K562 (cell line): ENCODE data around the gene RUNX1. TPM values are rescaled to one million over a fixed set of nuclear protein-coding genes. Genes with fewer than 3 reads are reported as not detected.

Experiments used
- ARID1B ChIP-seq: fragments of 450-650 bp; IDR thresholded peaks from 2 replicates; pipeline ENCODE4 v1.6.1; 2016; ENCODE audit warnings: antibody characterized with exemption, mild to moderate bottlenecking, inconsistent platforms
- BRF2 ChIP-seq: IDR thresholded peaks from 3 replicates; pipeline ENCODE4 v1.6.1; 2011; ENCODE audit warnings: borderline replicate concordance, mild to moderate bottlenecking; ENCODE audit not compliant: insufficient read length, insufficient read depth
- E2F3 ChIP-seq: fragments of 250-450 bp; sonication (Bioruptor Pico); IDR thresholded peaks from 2 replicates; pipeline ENCODE4 v1.4.0; 2020; ENCODE audit warnings: mild to moderate bottlenecking
- HMG20B ChIP-seq: fragments of 250-450 bp; sonication (Bioruptor Pico); IDR thresholded peaks from 2 replicates; pipeline ENCODE4 v1.5.0; 2021; ENCODE audit warnings: mild to moderate bottlenecking
- IFI16 ChIP-seq: fragments of 250-450 bp; sonication (Bioruptor Pico); IDR thresholded peaks from 2 replicates; pipeline ENCODE4 v2.1.2; 2022; ENCODE audit warnings: mild to moderate bottlenecking, inconsistent platforms
- KLF6 ChIP-seq: fragments of 250-450 bp; sonication (Bioruptor Pico); IDR thresholded peaks from 2 replicates; pipeline ENCODE4 v1.4.0; 2020; ENCODE audit warnings: mild to moderate bottlenecking, moderate library complexity, borderline replicate concordance
- MCM7 ChIP-seq, 2 experiments: fragments of 450-650 bp; IDR thresholded peaks; 2 replicates each; pipeline ENCODE4 v1.6.1; 2016 to 2018
- MYNN ChIP-seq, 2 experiments: sonication (generic); formaldehyde crosslinking in 1 of 2; IDR thresholded peaks; 2 replicates each; pipeline versions ENCODE4 v1.5.0 to v1.6.1; 2016 to 2020; ENCODE audit warnings: antibody characterized with exemption in 1 of 2, missing genetic modification reagents in 1 of 2
- TAF15 ChIP-seq: fragments of 200-400 bp; formaldehyde crosslinking; IDR thresholded peaks from 2 replicates; pipeline ENCODE4 v1.6.1; 2017; ENCODE audit warnings: mild to moderate bottlenecking, low read depth, low read length, moderate library complexity
- TCF7L2 ChIP-seq: fragments of 150-350 bp; IDR thresholded peaks from 2 replicates; pipeline ENCODE4 v1.6.1; 2016; ENCODE audit warnings: low read depth, mild to moderate bottlenecking, low read length, moderate library complexity
- TRIM28 ChIP-seq: fragments of 450-650 bp; IDR thresholded peaks from 2 replicates; pipeline ENCODE4 v1.6.1; 2017
- YY1 ChIP-seq, 3 experiments: IDR thresholded peaks; 2 replicates each; pipeline ENCODE4 v1.6.1; 2011; ENCODE audit warnings: low read length in 2 of 3, mild to moderate bottlenecking in 2 of 3, moderate library complexity in 2 of 3, borderline replicate concordance in 1 of 3, control low read depth in 1 of 3, low read depth in 1 of 3; ENCODE audit not compliant: insufficient read depth in 3 of 3, insufficient replicate concordance in 2 of 3, control insufficient read depth in 1 of 3, insufficient read length in 1 of 3; ENCODE audit errors: extremely low read depth in 1 of 3
- ZBTB1 ChIP-seq: sonication (generic); formaldehyde crosslinking; IDR thresholded peaks from 2 replicates; pipeline ENCODE4 v1.8.1; 2023; ENCODE audit warnings: missing genetic modification reagents, low read depth, mild to moderate bottlenecking, borderline replicate concordance
- ZNF41 ChIP-seq: fragments of 250-450 bp; sonication (Bioruptor Pico); conservative IDR thresholded peaks from 2 replicates; pipeline ENCODE4 v1.4.0; 2020; ENCODE audit warnings: mild to moderate bottlenecking
- polyA plus RNA-seq, 8 experiments: library from polyadenylated mRNA; depleted of rRNA in 4 of 8; stranded (reverse) in 5 of 8; unstranded in 3 of 8; fragments of >200 nt; fragmentation: Nextera tagmentation in 2 of 8; fragmentation: Illumina TruSeq in 1 of 8; extraction: Ambion mirVana in 2 of 8; extraction: Trizol in 1 of 8; gene quantifications; 2 replicates each; pipeline versions ENCODE4 v1.2.1 to v1.2.3, GENCODE V29; 2011 to 2014; ENCODE audit warnings: inconsistent platforms in 1 of 8, missing spikeins in 1 of 8
- total RNA-seq, 7 experiments: library from RNA; depleted of rRNA in 6 of 7; stranded (reverse); fragments of >200 nt in 6 of 7; fragmentation: Illumina TruSeq in 2 of 7; extraction: Trizol in 2 of 7; gene quantifications; 2 replicates each; pipeline versions ENCODE4 v1.2.1 to v1.2.3, GENCODE V29; 2011 to 2021; ENCODE audit warnings: low replicate concordance in 1 of 7
- TF ChIP-seq, protein P1 (sequence below), 2 experiments: IDR thresholded peaks in 1 of 2; conservative IDR thresholded peaks in 1 of 2; 2 replicates each; pipeline ENCODE4 v1.6.1; 2016; ENCODE audit warnings: low read depth in 2 of 2, mild to moderate bottlenecking in 1 of 2, missing compliant biosample characterization in 1 of 2, missing genetic modification characterization in 1 of 2, moderate library complexity in 1 of 2
- TF ChIP-seq, protein P2 (sequence below): sonication (generic); IDR thresholded peaks from 2 replicates; pipeline ENCODE4 v1.6.1; 2016
- TF ChIP-seq, protein P3 (sequence below): fragments of 450-650 bp; formaldehyde crosslinking; conservative IDR thresholded peaks from 2 replicates; pipeline ENCODE4 v1.4.0; 2022; ENCODE audit warnings: mild to moderate bottlenecking, missing genetic modification characterization
- TF ChIP-seq, protein P4 (sequence below): fragments of 250-450 bp; sonication (Bioruptor Pico); IDR thresholded peaks from 2 replicates; pipeline ENCODE4 v1.8.0; 2022; ENCODE audit warnings: inconsistent platforms

The RUNX1 gene
- total and polyA plus RNA-seq, 9 of the 15 experiments (the other 6 are each of a cell fraction or from before 2014, with no cell fraction given) = 2.2 to 68.6 (median 17.8) TPM

GRCh38 chr21:35002879-35003722 lies 46.0 kb downstream of the RUNX1 start (continued):
- TF ChIP-seq YY1 (IDR thresholded peaks at IDR 0.05; ENCODE audit: borderline replicate concordance in 1 of 3, control insufficient read depth in 1 of 3, extremely low read depth in 1 of 3, insufficient read depth in 3 of 3, insufficient read length in 1 of 3, insufficient replicate concordance in 2 of 3, low read depth in 1 of 3, low read length in 2 of 3) (peak in 1 of 3 experiments; percentile 33), ZBTB1 (peak; percentile 74; the same call in 1 of the 2 replicates), TRIM28 (no peak), E2F3 (CRISPR knock-in tag) (no peak), IFI16 (CRISPR knock-in tag) (no peak), TAF15 (no peak), MYNN (IDR thresholded peaks at IDR 0.05) (no peak), MYNN (CRISPR knock-in tag; IDR thresholded peaks at IDR 0.05) (no peak), TCF7L2 (no peak), KLF6 (CRISPR knock-in tag) (no peak), BRF2 (no peak), MCM7 (IDR thresholded peaks at IDR 0.05) (no peak), ZNF41 (CRISPR knock-in tag) (no peak), ARID1B (peak; percentile 66; the same call in 1 of the 2 replicates), HMG20B (no peak)
- TF ChIP-seq, protein P1, sequence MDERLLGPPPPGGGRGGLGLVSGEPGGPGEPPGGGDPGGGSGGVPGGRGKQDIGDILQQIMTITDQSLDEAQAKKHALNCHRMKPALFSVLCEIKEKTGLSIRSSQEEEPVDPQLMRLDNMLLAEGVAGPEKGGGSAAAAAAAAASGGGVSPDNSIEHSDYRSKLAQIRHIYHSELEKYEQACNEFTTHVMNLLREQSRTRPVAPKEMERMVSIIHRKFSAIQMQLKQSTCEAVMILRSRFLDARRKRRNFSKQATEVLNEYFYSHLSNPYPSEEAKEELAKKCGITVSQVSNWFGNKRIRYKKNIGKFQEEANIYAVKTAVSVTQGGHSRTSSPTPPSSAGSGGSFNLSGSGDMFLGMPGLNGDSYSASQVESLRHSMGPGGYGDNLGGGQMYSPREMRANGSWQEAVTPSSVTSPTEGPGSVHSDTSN (CRISPR knock-in tag; IDR thresholded peaks at IDR 0.05; ENCODE audit: low read depth) = no peak
- TF ChIP-seq, protein P1 (tag; conservative IDR thresholded peaks at IDR 0.05; ENCODE audit: low read depth) = no peak
- TF ChIP-seq, protein P2, sequence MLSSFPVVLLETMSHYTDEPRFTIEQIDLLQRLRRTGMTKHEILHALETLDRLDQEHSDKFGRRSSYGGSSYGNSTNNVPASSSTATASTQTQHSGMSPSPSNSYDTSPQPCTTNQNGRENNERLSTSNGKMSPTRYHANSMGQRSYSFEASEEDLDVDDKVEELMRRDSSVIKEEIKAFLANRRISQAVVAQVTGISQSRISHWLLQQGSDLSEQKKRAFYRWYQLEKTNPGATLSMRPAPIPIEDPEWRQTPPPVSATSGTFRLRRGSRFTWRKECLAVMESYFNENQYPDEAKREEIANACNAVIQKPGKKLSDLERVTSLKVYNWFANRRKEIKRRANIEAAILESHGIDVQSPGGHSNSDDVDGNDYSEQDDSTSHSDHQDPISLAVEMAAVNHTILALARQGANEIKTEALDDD = no peak
- TF ChIP-seq, protein P3, sequence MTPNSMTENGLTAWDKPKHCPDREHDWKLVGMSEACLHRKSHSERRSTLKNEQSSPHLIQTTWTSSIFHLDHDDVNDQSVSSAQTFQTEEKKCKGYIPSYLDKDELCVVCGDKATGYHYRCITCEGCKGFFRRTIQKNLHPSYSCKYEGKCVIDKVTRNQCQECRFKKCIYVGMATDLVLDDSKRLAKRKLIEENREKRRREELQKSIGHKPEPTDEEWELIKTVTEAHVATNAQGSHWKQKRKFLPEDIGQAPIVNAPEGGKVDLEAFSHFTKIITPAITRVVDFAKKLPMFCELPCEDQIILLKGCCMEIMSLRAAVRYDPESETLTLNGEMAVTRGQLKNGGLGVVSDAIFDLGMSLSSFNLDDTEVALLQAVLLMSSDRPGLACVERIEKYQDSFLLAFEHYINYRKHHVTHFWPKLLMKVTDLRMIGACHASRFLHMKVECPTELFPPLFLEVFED (CRISPR knock-in tag) = no peak
- TF ChIP-seq, protein P4, sequence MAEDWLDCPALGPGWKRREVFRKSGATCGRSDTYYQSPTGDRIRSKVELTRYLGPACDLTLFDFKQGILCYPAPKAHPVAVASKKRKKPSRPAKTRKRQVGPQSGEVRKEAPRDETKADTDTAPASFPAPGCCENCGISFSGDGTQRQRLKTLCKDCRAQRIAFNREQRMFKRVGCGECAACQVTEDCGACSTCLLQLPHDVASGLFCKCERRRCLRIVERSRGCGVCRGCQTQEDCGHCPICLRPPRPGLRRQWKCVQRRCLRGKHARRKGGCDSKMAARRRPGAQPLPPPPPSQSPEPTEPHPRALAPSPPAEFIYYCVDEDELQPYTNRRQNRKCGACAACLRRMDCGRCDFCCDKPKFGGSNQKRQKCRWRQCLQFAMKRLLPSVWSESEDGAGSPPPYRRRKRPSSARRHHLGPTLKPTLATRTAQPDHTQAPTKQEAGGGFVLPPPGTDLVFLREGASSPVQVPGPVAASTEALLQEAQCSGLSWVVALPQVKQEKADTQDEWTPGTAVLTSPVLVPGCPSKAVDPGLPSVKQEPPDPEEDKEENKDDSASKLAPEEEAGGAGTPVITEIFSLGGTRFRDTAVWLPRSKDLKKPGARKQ (CRISPR knock-in tag) = no peak
